ENCODE data around the gene STX10.

STX10 gene

GRCh38 chr19:13160557-13160956, 10.4 kb upstream of the STX10 start:
- DNase-seq (ENCODE audit: low spot score): no peak
- TF ChIP-seq CTCF (IDR thresholded peaks at IDR 0.05; ENCODE audit: extremely low read depth, insufficient read depth, missing control alignments): no peak
- in situ Hi-C loops (cut with MboI; ENCODE audit: low pct_unique_long_range_greater_than_20kb, low sequenced_read_pairs, unreplicated experiment): no loop called here

GRCh38 chr19:13159713-13160112, 9.5 kb upstream of the STX10 start:
- no peak for DNase-seq (ENCODE audit: low spot score)
- in situ Hi-C loops (cut with MboI; ENCODE audit: low pct_unique_long_range_greater_than_20kb, low sequenced_read_pairs, unreplicated experiment): no loop called here
- TF ChIP-seq CTCF (IDR thresholded peaks at IDR 0.05; ENCODE audit: extremely low read depth, insufficient read depth, missing control alignments): no peak

- in situ Hi-C loops (cut with MboI; ENCODE audit: low pct_unique_long_range_greater_than_20kb, low sequenced_read_pairs, unreplicated experiment): no loop called here
- no peak for TF ChIP-seq CTCF (IDR thresholded peaks at IDR 0.05; ENCODE audit: extremely low read depth, insufficient read depth, missing control alignments)
- DNase-seq (ENCODE audit: low spot score): peak; percentile 73
Observed at GRCh38 chr19:13155472-13156359, 5.5 kb upstream of the STX10 start.

- TF ChIP-seq CTCF (IDR thresholded peaks at IDR 0.05; ENCODE audit: extremely low read depth, insufficient read depth, missing control alignments): peak; percentile 25
- in situ Hi-C loops (cut with MboI; ENCODE audit: low pct_unique_long_range_greater_than_20kb, low sequenced_read_pairs, unreplicated experiment): no loop called here
- DNase-seq (ENCODE audit: low spot score): peak; percentile 83
Observed at GRCh38 chr19:13154911-13155471, 4.8 kb upstream of the STX10 start.

GRCh38 chr19:13154241-13154778, 4.1 kb upstream of the STX10 start:
- in situ Hi-C loops (cut with MboI; ENCODE audit: low pct_unique_long_range_greater_than_20kb, low sequenced_read_pairs, unreplicated experiment): no loop called here
- no peak for TF ChIP-seq CTCF (IDR thresholded peaks at IDR 0.05; ENCODE audit: extremely low read depth, insufficient read depth, missing control alignments)
- peak; percentile 61 for DNase-seq (ENCODE audit: low spot score)

GRCh38 chr19:13153569-13154240, 3.5 kb upstream of the STX10 start:
- TF ChIP-seq CTCF (IDR thresholded peaks at IDR 0.05; ENCODE audit: extremely low read depth, insufficient read depth, missing control alignments): peak; percentile 22
- in situ Hi-C loops (cut with MboI; ENCODE audit: low pct_unique_long_range_greater_than_20kb, low sequenced_read_pairs, unreplicated experiment): no loop called here
- peak; percentile 34 for DNase-seq (ENCODE audit: low spot score)
